HEK293 (cell line): ENCODE data around the gene UQCR11.
A peak's percentile ranks its signal among the peaks of the same experiment; 100 is the strongest.

ENCODE experiments used
- HOXC10 ChIP-seq: sonication (generic); formaldehyde crosslinking; IDR thresholded peaks from 2 replicates; pipeline ENCODE4 v1.8.1; 2023; ENCODE audit warnings: mild to moderate bottlenecking, missing genetic modification reagents
- KLF9 ChIP-seq: fragments of 450-650 bp; formaldehyde crosslinking; IDR thresholded peaks from 2 replicates; pipeline ENCODE4 v1.5.1; 2016; ENCODE audit warnings: missing biosample characterization, missing genetic modification characterization, low read depth
- SP2 ChIP-seq: fragments of 450-650 bp; formaldehyde crosslinking; IDR thresholded peaks from 2 replicates; pipeline ENCODE4 v1.5.1; 2016; ENCODE audit warnings: missing biosample characterization, missing genetic modification characterization
- ZNF138 ChIP-seq: fragments of 450-650 bp; formaldehyde crosslinking; IDR thresholded peaks from 2 replicates; pipeline ENCODE4 v1.5.1; 2016; ENCODE audit warnings: missing biosample characterization, missing genetic modification characterization, borderline replicate concordance
- ZNF324 ChIP-seq: fragments of 450-650 bp; formaldehyde crosslinking; IDR thresholded peaks from 2 replicates; pipeline ENCODE4 v1.5.1; 2016; ENCODE audit warnings: missing biosample characterization, missing genetic modification characterization
- ZNF391 ChIP-seq: fragments of 450-650 bp; formaldehyde crosslinking; IDR thresholded peaks from 2 replicates; pipeline ENCODE4 v1.5.1; 2016; ENCODE audit warnings: low read depth, missing biosample characterization, missing genetic modification characterization, borderline replicate concordance
- ZNF670 ChIP-seq: fragments of 450-650 bp; formaldehyde crosslinking; IDR thresholded peaks from 2 replicates; pipeline ENCODE4 v1.5.1; 2016; ENCODE audit warnings: missing biosample characterization, missing genetic modification characterization, low read depth
- ZNF747 ChIP-seq: fragments of 450-650 bp; formaldehyde crosslinking; IDR thresholded peaks from 2 replicates; pipeline ENCODE4 v1.5.1; 2016; ENCODE audit warnings: missing biosample characterization, missing genetic modification characterization
- ZSCAN4 ChIP-seq: fragments of 450-650 bp; formaldehyde crosslinking; IDR thresholded peaks from 2 replicates; pipeline ENCODE4 v1.5.1; 2017; ENCODE audit warnings: missing biosample characterization, missing genetic modification characterization
- TF ChIP-seq, protein P1 (sequence below): fragments of 450-650 bp; formaldehyde crosslinking; IDR thresholded peaks from 2 replicates; pipeline ENCODE4 v1.5.1; 2016; ENCODE audit warnings: missing biosample characterization, missing genetic modification characterization
- TF ChIP-seq, protein P2 (sequence below): sonication (generic); formaldehyde crosslinking; IDR thresholded peaks from 2 replicates; pipeline ENCODE4 v1.8.1; 2022; ENCODE audit warnings: mild to moderate bottlenecking, moderate library complexity, missing genetic modification reagents
- TF ChIP-seq, protein P3 (sequence below): fragments of 450-650 bp; formaldehyde crosslinking; IDR thresholded peaks from 2 replicates; pipeline ENCODE4 v1.5.1; 2016; ENCODE audit warnings: missing biosample characterization, missing genetic modification characterization
- TF ChIP-seq, protein P4 (sequence below): fragments of 450-650 bp; formaldehyde crosslinking; IDR thresholded peaks from 2 replicates; pipeline ENCODE4 v1.5.1; 2016; ENCODE audit warnings: missing biosample characterization, missing genetic modification characterization

- TF ChIP-seq ZSCAN4 (tag by site-specific recombination) (no peak), ZNF747 (tag by site-specific recombination) (no peak), ZNF324 (no peak), KLF9 (peak; percentile 72), ZNF670 (tag by site-specific recombination) (no peak), SP2 (tag by site-specific recombination) (no peak; the same call in 1 of the 2 replicates), ZNF391 (tag by site-specific recombination) (no peak), ZNF138 (tag by site-specific recombination) (no peak), HOXC10 (CRISPR knock-in tag) (no peak)
- TF ChIP-seq, protein P1, sequence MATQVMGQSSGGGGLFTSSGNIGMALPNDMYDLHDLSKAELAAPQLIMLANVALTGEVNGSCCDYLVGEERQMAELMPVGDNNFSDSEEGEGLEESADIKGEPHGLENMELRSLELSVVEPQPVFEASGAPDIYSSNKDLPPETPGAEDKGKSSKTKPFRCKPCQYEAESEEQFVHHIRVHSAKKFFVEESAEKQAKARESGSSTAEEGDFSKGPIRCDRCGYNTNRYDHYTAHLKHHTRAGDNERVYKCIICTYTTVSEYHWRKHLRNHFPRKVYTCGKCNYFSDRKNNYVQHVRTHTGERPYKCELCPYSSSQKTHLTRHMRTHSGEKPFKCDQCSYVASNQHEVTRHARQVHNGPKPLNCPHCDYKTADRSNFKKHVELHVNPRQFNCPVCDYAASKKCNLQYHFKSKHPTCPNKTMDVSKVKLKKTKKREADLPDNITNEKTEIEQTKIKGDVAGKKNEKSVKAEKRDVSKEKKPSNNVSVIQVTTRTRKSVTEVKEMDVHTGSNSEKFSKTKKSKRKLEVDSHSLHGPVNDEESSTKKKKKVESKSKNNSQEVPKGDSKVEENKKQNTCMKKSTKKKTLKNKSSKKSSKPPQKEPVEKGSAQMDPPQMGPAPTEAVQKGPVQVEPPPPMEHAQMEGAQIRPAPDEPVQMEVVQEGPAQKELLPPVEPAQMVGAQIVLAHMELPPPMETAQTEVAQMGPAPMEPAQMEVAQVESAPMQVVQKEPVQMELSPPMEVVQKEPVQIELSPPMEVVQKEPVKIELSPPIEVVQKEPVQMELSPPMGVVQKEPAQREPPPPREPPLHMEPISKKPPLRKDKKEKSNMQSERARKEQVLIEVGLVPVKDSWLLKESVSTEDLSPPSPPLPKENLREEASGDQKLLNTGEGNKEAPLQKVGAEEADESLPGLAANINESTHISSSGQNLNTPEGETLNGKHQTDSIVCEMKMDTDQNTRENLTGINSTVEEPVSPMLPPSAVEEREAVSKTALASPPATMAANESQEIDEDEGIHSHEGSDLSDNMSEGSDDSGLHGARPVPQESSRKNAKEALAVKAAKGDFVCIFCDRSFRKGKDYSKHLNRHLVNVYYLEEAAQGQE (tag by site-specific recombination): no peak
- TF ChIP-seq, protein P2, sequence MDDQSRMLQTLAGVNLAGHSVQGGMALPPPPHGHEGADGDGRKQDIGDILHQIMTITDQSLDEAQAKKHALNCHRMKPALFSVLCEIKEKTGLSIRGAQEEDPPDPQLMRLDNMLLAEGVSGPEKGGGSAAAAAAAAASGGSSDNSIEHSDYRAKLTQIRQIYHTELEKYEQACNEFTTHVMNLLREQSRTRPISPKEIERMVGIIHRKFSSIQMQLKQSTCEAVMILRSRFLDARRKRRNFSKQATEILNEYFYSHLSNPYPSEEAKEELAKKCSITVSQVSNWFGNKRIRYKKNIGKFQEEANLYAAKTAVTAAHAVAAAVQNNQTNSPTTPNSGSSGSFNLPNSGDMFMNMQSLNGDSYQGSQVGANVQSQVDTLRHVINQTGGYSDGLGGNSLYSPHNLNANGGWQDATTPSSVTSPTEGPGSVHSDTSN (CRISPR knock-in tag): no peak
- TF ChIP-seq, protein P3, sequence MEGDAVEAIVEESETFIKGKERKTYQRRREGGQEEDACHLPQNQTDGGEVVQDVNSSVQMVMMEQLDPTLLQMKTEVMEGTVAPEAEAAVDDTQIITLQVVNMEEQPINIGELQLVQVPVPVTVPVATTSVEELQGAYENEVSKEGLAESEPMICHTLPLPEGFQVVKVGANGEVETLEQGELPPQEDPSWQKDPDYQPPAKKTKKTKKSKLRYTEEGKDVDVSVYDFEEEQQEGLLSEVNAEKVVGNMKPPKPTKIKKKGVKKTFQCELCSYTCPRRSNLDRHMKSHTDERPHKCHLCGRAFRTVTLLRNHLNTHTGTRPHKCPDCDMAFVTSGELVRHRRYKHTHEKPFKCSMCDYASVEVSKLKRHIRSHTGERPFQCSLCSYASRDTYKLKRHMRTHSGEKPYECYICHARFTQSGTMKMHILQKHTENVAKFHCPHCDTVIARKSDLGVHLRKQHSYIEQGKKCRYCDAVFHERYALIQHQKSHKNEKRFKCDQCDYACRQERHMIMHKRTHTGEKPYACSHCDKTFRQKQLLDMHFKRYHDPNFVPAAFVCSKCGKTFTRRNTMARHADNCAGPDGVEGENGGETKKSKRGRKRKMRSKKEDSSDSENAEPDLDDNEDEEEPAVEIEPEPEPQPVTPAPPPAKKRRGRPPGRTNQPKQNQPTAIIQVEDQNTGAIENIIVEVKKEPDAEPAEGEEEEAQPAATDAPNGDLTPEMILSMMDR (tag by site-specific recombination): no peak
- TF ChIP-seq, protein P4, sequence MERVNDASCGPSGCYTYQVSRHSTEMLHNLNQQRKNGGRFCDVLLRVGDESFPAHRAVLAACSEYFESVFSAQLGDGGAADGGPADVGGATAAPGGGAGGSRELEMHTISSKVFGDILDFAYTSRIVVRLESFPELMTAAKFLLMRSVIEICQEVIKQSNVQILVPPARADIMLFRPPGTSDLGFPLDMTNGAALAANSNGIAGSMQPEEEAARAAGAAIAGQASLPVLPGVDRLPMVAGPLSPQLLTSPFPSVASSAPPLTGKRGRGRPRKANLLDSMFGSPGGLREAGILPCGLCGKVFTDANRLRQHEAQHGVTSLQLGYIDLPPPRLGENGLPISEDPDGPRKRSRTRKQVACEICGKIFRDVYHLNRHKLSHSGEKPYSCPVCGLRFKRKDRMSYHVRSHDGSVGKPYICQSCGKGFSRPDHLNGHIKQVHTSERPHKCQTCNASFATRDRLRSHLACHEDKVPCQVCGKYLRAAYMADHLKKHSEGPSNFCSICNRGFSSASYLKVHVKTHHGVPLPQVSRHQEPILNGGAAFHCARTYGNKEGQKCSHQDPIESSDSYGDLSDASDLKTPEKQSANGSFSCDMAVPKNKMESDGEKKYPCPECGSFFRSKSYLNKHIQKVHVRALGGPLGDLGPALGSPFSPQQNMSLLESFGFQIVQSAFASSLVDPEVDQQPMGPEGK: peak; percentile 61
Measured at GRCh38 chr19:1592755-1593500, 12.3 kb downstream of the UQCR11 start, which contains the start of gene MBD3.
